A549 (cell line): Measurements from ENCODE around the gene FJX1. TPM values are rescaled to one million over a fixed set of nuclear protein-coding genes. Genes with fewer than 3 reads are reported as not detected.

Experiments
- ATAC-seq, 2 experiments: fragments of 200-7000 bp in 1 of 2; fragments of >200 bp in 1 of 2; cut with Nextera tagmentation in 1 of 2; cut with Tn5 transposase in 1 of 2; 3 replicates each; pipeline versions ENCODE4 v1.8.0 to v1.9.1; 2018 to 2020; ENCODE audit warnings: mild to moderate bottlenecking in 1 of 2, moderate library complexity in 1 of 2
- CTCF ChIA-PET: fragments of 300-600 bp; sonication (Branson Sonifier 250); formaldehyde crosslinking; extraction: SDS; loops from one replicate; lab custom pipeline; 2021; ENCODE audit warnings: antibody characterized with exemption, inconsistent platforms; lab: Yijun Ruan, JAX
- POLR2A ChIA-PET: fragments of 350-600 bp; formaldehyde crosslinking; extraction: SDS; loops from one replicate; lab custom pipeline; 2021; ENCODE audit warnings: antibody characterized with exemption, inconsistent platforms; lab: Yijun Ruan, JAX
- DNase-seq, 2 experiments: peaks; one replicate each; pipeline versions ENCODE4 v3.0.0 to v3.0.0-alpha.2; 2011 to 2016; ENCODE audit warnings: low read depth in 1 of 2, low spot score in 1 of 2
- FAIRE-seq: peaks from 2 replicates; lab custom pipeline; 2011; peaks lifted over from hg19 to GRCh38; lab: Jason Lieb, UNC
- H3K27ac ChIP-seq, 2 experiments: fragments of >200 bp; sonication (Bioruptor Twin); formaldehyde crosslinking; 3 replicates each; pipeline ENCODE4 v1.5.1; 2016 to 2017
- H3K4me1 ChIP-seq: fragments of >200 bp; sonication (Bioruptor Twin); formaldehyde crosslinking; 3 replicates; pipeline ENCODE4 v1.6.1; 2016
- H3K4me2 ChIP-seq: fragments of >200 bp; sonication (Bioruptor Twin); formaldehyde crosslinking; 3 replicates; pipeline ENCODE4 v1.6.1; 2016
- H3K4me3 ChIP-seq: fragments of >200 bp; sonication (Bioruptor Twin); formaldehyde crosslinking; 3 replicates; pipeline ENCODE4 v1.5.1; 2016
- H3K9me3 ChIP-seq: fragments of >200 bp; sonication (Bioruptor Twin); formaldehyde crosslinking; 3 replicates; pipeline ENCODE4 v1.6.1; 2016
- ATOH8 ChIP-seq: fragments of 250-450 bp; sonication (Bioruptor Pico); IDR thresholded peaks from 2 replicates; pipeline ENCODE4 v1.5.0; 2020; ENCODE audit warnings: low read depth, mild to moderate bottlenecking, moderate library complexity
- CBX2 ChIP-seq: fragments of 200-600 bp; sonication (generic); IDR thresholded peaks from 2 replicates; pipeline ENCODE4 v1.6.1; 2016; ENCODE audit warnings: low read depth, mild to moderate bottlenecking, borderline replicate concordance
- CEBPB ChIP-seq, 2 experiments: fragments of >200 bp in 1 of 2; sonication (Bioruptor Twin) in 1 of 2; formaldehyde crosslinking in 1 of 2; IDR thresholded peaks; 2 replicates each; pipeline ENCODE4 v1.6.1; 2012 to 2016
- CHD4 ChIP-seq: fragments of 200-600 bp; sonication (generic); IDR thresholded peaks from 2 replicates; pipeline ENCODE4 v1.6.1; 2016; ENCODE audit warnings: antibody characterized with exemption, mild to moderate bottlenecking, borderline replicate concordance
- E2F6 ChIP-seq: IDR thresholded peaks from 2 replicates; pipeline ENCODE4 v1.6.1; 2012; ENCODE audit warnings: low read depth, borderline replicate concordance
- EHF ChIP-seq: fragments of 250-450 bp; sonication (Bioruptor Pico); IDR thresholded peaks from 2 replicates; pipeline ENCODE4 v1.5.0; 2020; ENCODE audit warnings: mild to moderate bottlenecking
- FOSL2 ChIP-seq, 2 experiments: fragments of 450-650 bp in 1 of 2; fragments of >200 bp in 1 of 2; sonication (Bioruptor Twin) in 1 of 2; formaldehyde crosslinking; IDR thresholded peaks; 2 replicates each; pipeline versions ENCODE4 v1.5.0 to v1.6.1; 2016 to 2020; ENCODE audit warnings: mild to moderate bottlenecking in 1 of 2, moderate library complexity in 1 of 2
- GATA3 ChIP-seq: IDR thresholded peaks from 2 replicates; pipeline ENCODE4 v1.6.1; 2012; ENCODE audit warnings: borderline replicate concordance
- HES2 ChIP-seq: fragments of >200 bp; sonication (Bioruptor Twin); formaldehyde crosslinking; IDR thresholded peaks from 2 replicates; pipeline ENCODE4 v1.6.1; 2016
- HOXB13 ChIP-seq: fragments of 250-450 bp; sonication (Bioruptor Pico); IDR thresholded peaks from 2 replicates; pipeline ENCODE4 v1.5.0; 2020; ENCODE audit warnings: low read depth, mild to moderate bottlenecking, moderate library complexity
- JUN ChIP-seq, 2 experiments: fragments of >200 bp; sonication (Bioruptor Twin); formaldehyde crosslinking; IDR thresholded peaks; 2 replicates in 1 of 2; 3 replicates in 1 of 2; pipeline ENCODE4 v1.6.1; 2016 to 2017
- KDM1A ChIP-seq: fragments of 200-600 bp; sonication (generic); IDR thresholded peaks from 2 replicates; pipeline ENCODE4 v1.6.1; 2016; ENCODE audit warnings: low read depth, mild to moderate bottlenecking
- KDM5A ChIP-seq: fragments of 200-600 bp; sonication (generic); IDR thresholded peaks from 2 replicates; pipeline ENCODE4 v1.6.1; 2016; ENCODE audit warnings: antibody characterized with exemption, mild to moderate bottlenecking
- MAFK ChIP-seq: fragments of 450-650 bp; IDR thresholded peaks from 2 replicates; pipeline ENCODE4 v1.6.1; 2014; ENCODE audit not compliant: partially characterized antibody
- NPAS2 ChIP-seq: fragments of 250-450 bp; sonication (Bioruptor Pico); IDR thresholded peaks from 2 replicates; pipeline ENCODE4 v1.8.0; 2022; ENCODE audit warnings: mild to moderate bottlenecking, moderate library complexity, borderline replicate concordance
- NR3C1 ChIP-seq: fragments of >200 bp; sonication (Bioruptor Twin); formaldehyde crosslinking; IDR thresholded peaks from 3 replicates; pipeline ENCODE4 v1.6.1; 2017
- PBX3 ChIP-seq: IDR thresholded peaks from 2 replicates; pipeline ENCODE4 v1.6.1; 2012
- RARB ChIP-seq: fragments of 250-450 bp; sonication (Bioruptor Pico); IDR thresholded peaks from 2 replicates; pipeline ENCODE4 v1.8.0; 2021; ENCODE audit warnings: mild to moderate bottlenecking, moderate library complexity
- RCOR1 ChIP-seq: fragments of 150-350 bp; IDR thresholded peaks from 2 replicates; pipeline ENCODE4 v1.6.1; 2014; ENCODE audit warnings: antibody characterized with exemption, low read length, low read depth
- RFX5 ChIP-seq: fragments of 450-650 bp; IDR thresholded peaks from 2 replicates; pipeline ENCODE4 v1.7.1; 2014; ENCODE audit warnings: antibody characterized with exemption, mild to moderate bottlenecking, moderate library complexity
- RNF2 ChIP-seq: fragments of 200-600 bp; sonication (generic); IDR thresholded peaks from 2 replicates; pipeline ENCODE4 v1.6.1; 2016; ENCODE audit warnings: low read depth, mild to moderate bottlenecking, antibody characterized with exemption, moderate library complexity, borderline replicate concordance
- USF2 ChIP-seq: fragments of 450-650 bp; IDR thresholded peaks from 2 replicates; pipeline ENCODE4 v1.6.1; 2014; ENCODE audit warnings: antibody characterized with exemption
- ZC3H11A ChIP-seq: fragments of 450-650 bp; IDR thresholded peaks from 2 replicates; pipeline ENCODE4 v1.6.1; 2014; ENCODE audit warnings: antibody characterized with exemption, mild to moderate bottlenecking
- ZFP36 ChIP-seq: fragments of 450-650 bp; IDR thresholded peaks from 2 replicates; pipeline ENCODE4 v1.6.1; 2014; ENCODE audit warnings: borderline replicate concordance; ENCODE audit not compliant: partially characterized antibody
- ZNF302 ChIP-seq: fragments of 250-450 bp; sonication (Bioruptor Pico); IDR thresholded peaks from 2 replicates; pipeline ENCODE4 v1.9.0; 2021; ENCODE audit warnings: inconsistent platforms, mild to moderate bottlenecking, moderate library complexity
- ZSCAN20 ChIP-seq: fragments of 250-450 bp; sonication (Bioruptor Pico); IDR thresholded peaks from 2 replicates; pipeline ENCODE4 v1.8.0; 2022; ENCODE audit warnings: mild to moderate bottlenecking, moderate library complexity
- WGBS: methylation state at CpG from one replicate; pipeline ENCODE4 v1.1.6; 2017; ENCODE audit errors: missing lambda C conversion rate; 5-methylcytosine and 5-hydroxymethylcytosine counted together
- polyA plus RNA-seq, 4 experiments: library from polyadenylated mRNA; depleted of rRNA in 3 of 4; stranded (reverse); fragments of >200 nt; fragmentation: RNase III in 1 of 4; extraction: RNeasy Plus Mini Kit Qiagen cat#74134 plus additional on column Dnase treatment in 1 of 4; gene quantifications; 2 replicates in 3 of 4; 3 replicates in 1 of 4; pipeline ENCODE4 v1.2.3, GENCODE V29; 2011 to 2017

FJX1 gene
- polyA plus RNA-seq, 2 of the 4 experiments (the other 2 are of a cell fraction): 7.1 to 14.5 TPM

GRCh38 chr11:35663408-35663702 lies 45.1 kb downstream of the FJX1 start:
- H3K4me2 ChIP-seq: peak overlapping the region; percentile 96
- peaks cover 35% of the 10 kb centered on the region for H3K9me3 ChIP-seq
- ChIA-PET POLR2A (interaction anchor here (1.6 kb wide), 1 partner anchor 33 kb away, joined by 3 read pairs; no protein-coding TSS in a partner anchor), CTCF (interaction anchor here (1.6 to 1.8 kb wide), 2 partner anchors 16 to 43 kb away, joined by 3 to 4 read pairs; no protein-coding TSS in a partner anchor)
- peak overlapping the region; percentile 95 to 96 for H3K27ac ChIP-seq
- no peak for FAIRE-seq
- peaks cover 11% of the 10 kb centered on the region; the same call in 1 of the 3 replicates for H3K4me1 ChIP-seq
- no peak for DNase-seq
- no peak for ATAC-seq
- TF ChIP-seq CBX2 (no peak), ZFP36 (no peak), RCOR1 (no peak), USF2 (no peak), PBX3 (no peak), NR3C1 (no peak), JUN (IDR thresholded peaks at IDR 0.05) (no peak), EHF (CRISPR knock-in tag) (no peak), ZC3H11A (no peak), HOXB13 (CRISPR knock-in tag) (no peak), KDM5A (no peak), E2F6 (no peak), RARB (CRISPR knock-in tag) (no peak), CEBPB (IDR thresholded peaks at IDR 0.05) (no peak), NPAS2 (no peak), ZSCAN20 (CRISPR knock-in tag) (no peak), KDM1A (peak; percentile 58; the same call in 1 of the 2 replicates), RNF2 (0 out of 2 replicates have a peak, but pooled peaks have one; percentile 7), ATOH8 (CRISPR knock-in tag) (no peak), RFX5 (no peak), MAFK (no peak), HES2 (no peak), FOSL2 (IDR thresholded peaks at IDR 0.05) (no peak), FOSL2 (CRISPR knock-in tag; IDR thresholded peaks at IDR 0.05) (no peak), CHD4 (peak; percentile 72; the same call in 1 of the 2 replicates), ZNF302 (CRISPR knock-in tag) (no peak), GATA3 (no peak)
- H3K4me3 ChIP-seq: peak overlapping the region; percentile 70
- 89% methylated on average over 10 of the region's 10 CpGs for WGBS
